Measurements from ENCODE around the gene SP140.

- TF ChIP-seq CTCF (conservative IDR thresholded peaks at IDR 0.05; ENCODE audit: low read depth in 2 of 2) (no peak), REST (IDR thresholded peaks at IDR 0.05; ENCODE audit: unreplicated experiment) (no peak), EZH2phosphoT487 (IDR thresholded peaks at IDR 0.05; ENCODE audit: unreplicated experiment) (no peak), CREB1 (CRISPR knock-in tag; IDR thresholded peaks at IDR 0.05; ENCODE audit: low read depth) (no peak), POLR2AphosphoS5 (IDR thresholded peaks at IDR 0.05; ENCODE audit: low read depth) (no peak), EZH2 (IDR thresholded peaks at IDR 0.05; ENCODE audit: low read depth, unreplicated experiment) (no peak), ZNF331 (CRISPR knock-in tag; IDR thresholded peaks at IDR 0.05; ENCODE audit: low read depth) (no peak), JUNB (IDR thresholded peaks at IDR 0.05; ENCODE audit: unreplicated experiment) (no peak), ZNF114 (CRISPR knock-in tag; IDR thresholded peaks at IDR 0.05) (no peak), NANOG (IDR thresholded peaks at IDR 0.05; ENCODE audit: borderline replicate concordance) (no peak), STAT1 (IDR thresholded peaks at IDR 0.05; ENCODE audit: unreplicated experiment) (no peak)
Observed at GRCh38 chr2:230234122-230234722, 8.7 kb downstream of the SP140 start.

Data from GM23338 (cell line).